ENCODE measurements around the gene BLACAT1. TPM values are rescaled to one million over a fixed set of nuclear protein-coding genes. Genes with fewer than 3 reads are reported as not detected.

The BLACAT1 gene
- total RNA-seq, 1 donor from 2014 or later: 13.9 TPM

- Mint-ChIP-seq H3K4me3 (no peak overlapping the region), H3K27ac (no peak overlapping the region), H3K36me3 (no peaks in the 10 kb centered on the region), H3K9me3 (no peaks in the 10 kb centered on the region), H3K4me1 (peaks cover 35% of the 10 kb centered on the region), H3K27me3 (ENCODE audit: insufficient read depth, low read depth) (peaks cover 26% of the 10 kb centered on the region)
- no peak overlapping the region for H3K9ac ChIP-seq
- no peaks in the 10 kb centered on the region for H3F3A ChIP-seq (ENCODE audit: low read depth)
- DNase-seq (ENCODE audit: low spot score): no peak
- H3K4me3 ChIP-seq: no peak overlapping the region
- no peak overlapping the region for H3K27ac ChIP-seq
- TF ChIP-seq EZH2 (IDR thresholded peaks at IDR 0.05): no peak
- TF ChIP-seq CTCF (IDR thresholded peaks at IDR 0.05): no peak
- no peak for TF ChIP-seq EZH2phosphoT487 (IDR thresholded peaks at IDR 0.05)
- peaks cover 11% of the 10 kb centered on the region for H3K4me1 ChIP-seq
- no peaks in the 10 kb centered on the region for H3K79me2 ChIP-seq (ENCODE audit: low read depth)
- no peaks in the 10 kb centered on the region for H3K9me3 ChIP-seq (ENCODE audit: low read depth)
- H3K4me2 ChIP-seq: no peak overlapping the region
- no peaks in the 10 kb centered on the region for H3K27me3 ChIP-seq
- no peaks in the 10 kb centered on the region for H4K20me1 ChIP-seq (ENCODE audit: low read depth)
- no peaks in the 10 kb centered on the region for H3K36me3 ChIP-seq
- H2AFZ ChIP-seq (replicated peaks): no peak overlapping the region
Measured at GRCh38 chr1:205492774-205493173, 36.9 kb upstream of the BLACAT1 start.

GRCh38 chr1:205492201-205492667 lies 36.4 kb upstream of the BLACAT1 start:
- no peaks in the 10 kb centered on the region for H3K36me3 ChIP-seq
- TF ChIP-seq EZH2 (IDR thresholded peaks at IDR 0.05): no peak
- no peak for TF ChIP-seq CTCF (IDR thresholded peaks at IDR 0.05)
- no peak for TF ChIP-seq EZH2phosphoT487 (IDR thresholded peaks at IDR 0.05)
- H2AFZ ChIP-seq (replicated peaks): no peak overlapping the region
- no peaks in the 10 kb centered on the region for H3K27me3 ChIP-seq
- Mint-ChIP-seq H3K9me3 (no peaks in the 10 kb centered on the region), H3K36me3 (no peaks in the 10 kb centered on the region), H3K27ac (peak overlapping the region; percentile 72), H3K27me3 (ENCODE audit: insufficient read depth, low read depth) (peaks cover 26% of the 10 kb centered on the region), H3K4me1 (peaks cover 35% of the 10 kb centered on the region), H3K4me3 (no peak overlapping the region)
- no peaks in the 10 kb centered on the region for H3K79me2 ChIP-seq (ENCODE audit: low read depth)
- no peak overlapping the region for H3K27ac ChIP-seq
- H3K4me3 ChIP-seq: no peak overlapping the region
- H4K20me1 ChIP-seq (ENCODE audit: low read depth): no peaks in the 10 kb centered on the region
- no peak overlapping the region for H3K4me2 ChIP-seq
- H3K4me1 ChIP-seq: peaks cover 11% of the 10 kb centered on the region
- H3K9me3 ChIP-seq (ENCODE audit: low read depth): no peaks in the 10 kb centered on the region
- DNase-seq (ENCODE audit: low spot score): no peak
- H3F3A ChIP-seq (ENCODE audit: low read depth): no peaks in the 10 kb centered on the region
- H3K9ac ChIP-seq: no peak overlapping the region

GRCh38 chr1:205491794-205492193 lies 35.9 kb upstream of the BLACAT1 start:
- H3K27ac Mint-ChIP-seq: peak overlapping the region; percentile 72
- Histone ChIP-seq H3K79me2 (ENCODE audit: low read depth) (no peaks in the 10 kb centered on the region), H3K9me3 (ENCODE audit: low read depth) (no peaks in the 10 kb centered on the region), H2AFZ (replicated peaks) (no peak overlapping the region), H3F3A (ENCODE audit: low read depth) (no peaks in the 10 kb centered on the region), H3K4me3 (no peak overlapping the region), H4K20me1 (ENCODE audit: low read depth) (no peaks in the 10 kb centered on the region), H3K36me3 (no peaks in the 10 kb centered on the region), H3K27me3 (no peaks in the 10 kb centered on the region), H3K27ac (no peak overlapping the region), H3K4me1 (peaks cover 11% of the 10 kb centered on the region), H3K9ac (no peak overlapping the region), H3K4me2 (no peak overlapping the region)
- H3K4me3 Mint-ChIP-seq: no peak overlapping the region
- TF ChIP-seq CTCF (IDR thresholded peaks at IDR 0.05): no peak
- no peak for TF ChIP-seq EZH2 (IDR thresholded peaks at IDR 0.05)
- TF ChIP-seq EZH2phosphoT487 (IDR thresholded peaks at IDR 0.05): no peak
- H3K36me3 Mint-ChIP-seq: no peaks in the 10 kb centered on the region
- no peak for DNase-seq (ENCODE audit: low spot score)
- H3K9me3 Mint-ChIP-seq: no peaks in the 10 kb centered on the region
- H3K4me1 Mint-ChIP-seq: peaks cover 35% of the 10 kb centered on the region
- H3K27me3 Mint-ChIP-seq (ENCODE audit: insufficient read depth, low read depth): peaks cover 28% of the 10 kb centered on the region
